ENCODE results near the gene TFAP2B. TPM values are rescaled to one million over a fixed set of nuclear protein-coding genes. Genes with fewer than 3 reads are reported as not detected.

Gene TFAP2B
- total RNA-seq, 1 donor from 2014 or later = not detected

GRCh38 chr6:50825375-50826036 is 6.8 kb downstream of the TFAP2B start:
- no peak for DNase-seq

GRCh38 chr6:50826037-50826761 is 7.5 kb downstream of the TFAP2B start:
- DNase-seq = no peak

GRCh38 chr6:50826803-50827202 is 8.1 kb downstream of the TFAP2B start:
- DNase-seq = no peak

- DNase-seq = no peak
These were observed 10.4 kb downstream of the TFAP2B start for GRCh38 chr6:50829049-50829448.

GRCh38 chr6:50829898-50830444 is 11.3 kb downstream of the TFAP2B start:
- no peak for DNase-seq

- no peak for DNase-seq
These were observed 12.5 kb downstream of the TFAP2B start for GRCh38 chr6:50831186-50831585.

GRCh38 chr6:50832912-50833311 is 14.2 kb downstream of the TFAP2B start:
- no peak for DNase-seq

- DNase-seq = no peak
These were observed 16.3 kb downstream of the TFAP2B start for GRCh38 chr6:50834929-50835410.

- DNase-seq = no peak
These were observed 17.6 kb downstream of the TFAP2B start for GRCh38 chr6:50836231-50836630.

GRCh38 chr6:50837589-50838445 is 19.1 kb downstream of the TFAP2B start:
- no peak for DNase-seq

GRCh38 chr6:50840112-50840810 is 21.6 kb downstream of the TFAP2B start:
- DNase-seq = no peak

GRCh38 chr6:50840811-50841192 is 22.1 kb downstream of the TFAP2B start:
- DNase-seq = no peak

GRCh38 chr6:50842446-50842845 is 23.8 kb downstream of the TFAP2B start:
- no peak for DNase-seq

- no peak for DNase-seq
These were observed 24.3 kb downstream of the TFAP2B start for GRCh38 chr6:50842861-50843384.

GRCh38 chr6:50843842-50844241 is 25.2 kb downstream of the TFAP2B start:
- DNase-seq = no peak

- DNase-seq = no peak
These were observed 26.9 kb downstream of the TFAP2B start for GRCh38 chr6:50845499-50846143.

- no peak for DNase-seq
These were observed 27.6 kb downstream of the TFAP2B start for GRCh38 chr6:50846144-50846851.

- no peak for DNase-seq
These were observed 28.1 kb downstream of the TFAP2B start for GRCh38 chr6:50846852-50847155.

- no peak for DNase-seq
These were observed 29.4 kb downstream of the TFAP2B start for GRCh38 chr6:50847890-50848594.

Data from occipital lobe (tissue), 2 donors.